Activated naive CD8-positive, alpha-beta T cell treated with anti-CD3 and anti-CD28 coated beads, Interleukin-2, amount 10 ng/mL, durations not matched to agents 7 days and 5 days (primary cell): ENCODE data around the gene COL23A1. TPM values are rescaled to one million over a fixed set of nuclear protein-coding genes. Genes with fewer than 3 reads are reported as not detected.
"Not testable (repeated sequence)": the region's sequence is repeated elsewhere in the genome, so short reads cannot be mapped to it uniquely, and the experiment has no call there.

Experiments
- ATAC-seq: fragments of 150-1000 bp; cut with Tn5 transposase; one replicate; pipeline ENCODE4 v1.10.0; 2021; ENCODE audit warnings: low read depth, moderate library complexity
- POLR2A ChIA-PET: fragments of 350-600 bp; sonication (Branson Sonifier 250); formaldehyde crosslinking; loops from one replicate; lab custom pipeline; 2021; ENCODE audit warnings: antibody characterized with exemption; lab: Charles Lee
- DNase-seq: peaks from one replicate; pipeline ENCODE4 v3.0.0; 2021
- H3K27ac Mint-ChIP-seq: one replicate; pipeline ENCODE4 v1.8.0; 2022; ENCODE audit warnings: mild to moderate bottlenecking, mixed read lengths
- H3K27me3 Mint-ChIP-seq: one replicate; pipeline ENCODE4 v1.8.0; 2022; ENCODE audit warnings: mild to moderate bottlenecking, moderate library complexity, mixed read lengths
- H3K36me3 Mint-ChIP-seq: one replicate; pipeline ENCODE4 v1.8.0; 2021; ENCODE audit warnings: mild to moderate bottlenecking, mixed read lengths
- H3K4me1 Mint-ChIP-seq: one replicate; pipeline ENCODE4 v1.8.0; 2021; ENCODE audit warnings: mixed read lengths
- H3K4me3 Mint-ChIP-seq: one replicate; pipeline ENCODE4 v1.8.0; 2022; ENCODE audit warnings: mild to moderate bottlenecking, moderate library complexity, mixed read lengths
- H3K9me3 Mint-ChIP-seq: one replicate; pipeline ENCODE4 v1.8.0; 2021; ENCODE audit warnings: mixed read lengths
- total RNA-seq, 2 experiments: library from RNA; stranded (reverse); gene quantifications; one replicate each; pipeline ENCODE4 v1.2.3, GENCODE V29; 2021

The COL23A1 gene
- total RNA-seq, 2 experiments from 2014 or later: 0.60 to 0.83 TPM

DNA sequence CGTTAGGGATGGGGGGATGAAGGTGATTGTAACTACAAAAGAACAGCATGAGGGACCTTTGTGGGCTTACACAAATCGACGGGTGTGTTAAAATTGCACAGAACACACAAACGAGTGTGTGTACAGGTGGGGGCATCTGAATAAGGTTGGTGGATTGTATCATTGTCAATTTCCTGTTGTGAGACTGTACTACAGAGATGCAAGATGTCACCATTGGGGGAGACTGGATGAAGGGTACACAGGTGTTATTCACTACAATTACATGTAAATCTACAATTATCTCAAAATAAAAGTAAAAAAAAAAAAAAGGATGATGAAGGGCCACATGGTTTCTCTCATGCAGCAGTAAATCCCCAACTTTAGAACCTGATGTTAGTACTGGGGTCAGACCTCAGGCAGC, 326.1 kb downstream of the COL23A1 start:
- no peak for ATAC-seq
- DNase-seq: no peak
- Mint-ChIP-seq H3K4me3 (no peak overlapping the region), H3K36me3 (peaks cover 1% of the 10 kb centered on the region), H3K27ac (no peak overlapping the region), H3K9me3 (peaks cover 3% of the 10 kb centered on the region), H3K27me3 (no peaks in the 10 kb centered on the region), H3K4me1 (peaks cover 18% of the 10 kb centered on the region)
- POLR2A ChIA-PET: no interaction called here

DNA sequence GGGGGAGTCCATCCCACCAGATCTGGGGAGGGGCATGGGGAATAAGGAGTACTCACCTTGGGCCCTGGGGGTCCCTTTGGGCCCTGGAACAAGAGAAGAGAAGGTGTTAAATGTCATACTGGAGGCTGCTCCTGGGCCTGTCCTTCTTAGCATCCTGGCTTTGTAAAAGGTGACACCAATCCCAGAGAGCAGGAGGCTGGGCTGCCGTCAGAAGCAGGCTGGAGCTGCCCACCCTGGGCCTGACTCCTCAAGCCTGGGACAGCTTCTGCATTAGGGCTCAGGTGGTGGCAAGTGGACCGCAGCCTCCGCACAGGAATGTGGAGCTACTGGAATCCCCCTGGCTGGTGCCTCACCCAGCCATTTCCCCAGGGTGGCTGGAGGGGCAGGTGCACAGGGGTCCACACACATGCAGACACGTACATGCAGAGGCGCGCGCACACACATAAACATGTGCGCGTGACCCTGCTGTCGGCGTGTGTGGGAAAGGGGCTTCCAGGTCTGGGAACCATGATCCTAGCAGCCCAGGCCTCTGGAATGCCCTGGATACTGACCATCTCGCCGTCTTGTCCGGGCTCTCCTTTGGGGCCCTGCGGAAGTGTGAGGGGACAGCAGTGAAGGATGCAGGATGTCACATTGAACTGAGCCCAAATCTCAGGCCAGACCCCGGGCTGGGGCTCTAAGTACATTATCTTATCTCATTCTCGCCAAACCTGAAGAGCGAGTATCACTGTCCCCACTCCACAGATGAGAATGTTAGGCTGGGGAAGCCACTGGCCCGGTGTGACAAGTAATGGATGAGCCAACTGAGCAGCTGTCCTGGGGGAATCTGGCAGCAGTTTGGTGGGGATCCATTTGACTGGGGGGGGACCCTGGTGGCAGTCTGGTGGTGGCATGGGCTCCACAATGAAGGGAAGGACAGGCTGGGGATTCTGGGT, 328.3 kb downstream of the COL23A1 start:
- Mint-ChIP-seq H3K4me3 (no peak overlapping the region), H3K9me3 (peaks cover 3% of the 10 kb centered on the region), H3K27me3 (no peaks in the 10 kb centered on the region), H3K27ac (peak overlapping the region; percentile 42), H3K36me3 (peaks cover 1% of the 10 kb centered on the region), H3K4me1 (peaks cover 18% of the 10 kb centered on the region)
- ATAC-seq (no peak), DNase-seq (no peak)
- POLR2A ChIA-PET: no interaction called here

DNA sequence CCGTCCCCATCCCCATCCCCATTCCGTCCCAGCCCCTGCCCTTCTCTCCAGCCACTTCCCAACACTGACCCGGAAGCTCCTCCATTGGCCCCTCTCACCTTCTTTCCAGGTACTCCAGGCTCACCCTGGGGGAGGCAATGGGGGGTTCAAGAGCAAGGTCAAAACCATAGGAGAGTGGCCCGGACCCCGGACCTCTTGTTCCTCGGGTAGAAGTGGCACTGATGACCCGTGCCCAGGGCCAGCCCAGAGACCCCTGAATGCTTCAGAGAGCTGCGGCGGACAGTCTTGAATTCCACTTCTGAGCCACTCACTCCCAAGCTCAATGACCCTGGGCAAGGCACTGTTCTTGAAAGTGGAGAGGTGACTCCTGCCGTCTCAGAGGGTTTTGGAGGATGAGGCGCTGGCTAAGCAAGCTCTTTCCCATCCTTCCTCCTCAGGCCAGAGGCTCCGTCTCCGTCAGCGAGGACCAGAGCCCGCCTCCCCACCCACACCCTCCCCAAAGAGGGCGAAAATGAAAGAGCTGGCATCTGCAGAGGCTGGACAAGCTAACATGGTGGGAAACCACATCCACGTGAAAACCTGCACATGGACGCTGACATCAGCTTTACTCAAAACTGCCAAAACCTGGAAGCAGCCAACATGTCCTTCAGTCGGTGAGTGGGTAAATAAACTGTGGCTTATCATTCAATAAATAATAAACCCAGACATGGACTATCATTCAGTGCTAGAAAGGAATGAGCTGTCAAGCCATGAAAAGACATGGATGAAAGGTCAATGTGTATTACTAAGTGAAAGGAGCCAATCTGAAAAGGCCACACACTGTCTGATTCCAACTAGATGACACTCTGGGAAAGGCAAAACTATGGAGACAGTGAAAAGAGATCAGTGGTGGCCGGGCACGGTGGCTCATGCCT, 330.3 kb downstream of the COL23A1 start:
- peaks cover 3% of the 10 kb centered on the region for H3K9me3 Mint-ChIP-seq
- H3K4me1 Mint-ChIP-seq: peaks cover 12% of the 10 kb centered on the region
- H3K27me3 Mint-ChIP-seq: no peaks in the 10 kb centered on the region
- H3K36me3 Mint-ChIP-seq: peaks cover 1% of the 10 kb centered on the region
- H3K27ac Mint-ChIP-seq: no peak overlapping the region
- ATAC-seq (no peak), DNase-seq (no peak)
- no peak overlapping the region for H3K4me3 Mint-ChIP-seq
- POLR2A ChIA-PET: interaction anchor here (0.9 to 1.2 kb wide), 2 partner anchors 11 to 18 kb away, joined by 3 to 4 read pairs; no protein-coding TSS in a partner anchor

DNA sequence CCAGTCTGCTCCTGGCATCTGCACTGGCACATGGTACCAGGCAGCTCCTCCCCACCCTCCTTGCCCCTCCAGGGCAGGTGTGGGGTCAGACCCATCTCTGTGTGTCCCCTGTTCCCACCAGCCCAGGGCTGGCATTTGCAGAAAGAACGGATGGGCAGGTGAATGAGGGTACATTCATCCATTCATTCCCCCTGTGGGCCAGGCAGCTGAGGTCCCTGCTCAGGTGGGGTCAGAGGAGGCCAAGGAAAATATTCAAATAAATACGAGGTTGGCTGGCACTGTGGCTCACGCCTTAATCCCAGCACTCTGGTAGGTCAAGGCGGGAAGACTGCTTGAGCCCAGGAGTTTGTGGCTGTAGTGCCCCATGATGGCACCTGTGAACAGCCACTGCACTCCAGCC, 332.5 kb downstream of the COL23A1 start:
- Mint-ChIP-seq H3K27me3 (no peaks in the 10 kb centered on the region), H3K9me3 (no peaks in the 10 kb centered on the region), H3K4me3 (no peak overlapping the region), H3K27ac (no peak overlapping the region), H3K4me1 (peaks cover 18% of the 10 kb centered on the region), H3K36me3 (peaks cover 1% of the 10 kb centered on the region)
- DNase-seq (no peak), ATAC-seq (no peak)
- POLR2A ChIA-PET: no interaction called here

DNA sequence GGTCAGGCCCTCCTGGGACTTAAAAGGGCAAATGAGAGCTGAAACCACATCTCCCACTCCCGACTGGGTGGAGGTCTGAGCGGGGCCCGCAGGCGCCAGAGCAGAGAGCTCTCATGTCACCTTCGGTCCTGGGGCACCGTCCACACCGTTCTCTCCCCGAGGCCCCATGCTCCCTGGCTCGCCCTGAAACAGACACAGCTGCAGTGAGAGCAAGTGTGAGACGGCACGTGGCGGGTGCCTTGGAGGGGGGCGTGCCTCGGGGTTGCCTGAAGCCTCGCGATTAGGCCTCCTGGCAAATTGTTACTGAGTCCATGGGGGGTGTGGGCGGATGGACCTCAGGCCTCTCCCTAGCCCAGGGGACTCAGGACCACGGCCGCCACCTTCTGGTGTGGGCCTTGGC, 333.4 kb downstream of the COL23A1 start:
- no peak for DNase-seq
- POLR2A ChIA-PET: no interaction called here

DNA sequence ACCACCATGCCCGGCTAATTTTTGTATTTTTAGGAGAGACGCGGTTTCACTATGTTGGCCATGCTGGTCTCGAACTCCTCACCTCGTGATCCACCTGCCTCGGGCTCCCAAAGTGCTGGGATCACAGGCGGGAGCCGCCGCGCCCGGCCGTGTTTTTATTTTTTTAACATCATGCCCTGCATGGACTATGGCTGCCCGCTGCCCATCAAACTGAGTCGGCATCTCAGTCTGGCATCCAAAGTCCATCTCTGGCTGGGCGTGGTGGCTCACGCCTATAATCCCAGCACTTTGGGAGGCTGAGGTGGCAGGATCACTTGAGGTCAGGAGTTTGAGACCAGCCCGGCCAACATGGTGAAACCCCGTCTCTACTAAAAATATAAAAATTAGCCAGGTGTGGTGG, 336.6 kb downstream of the COL23A1 start:
- H3K4me3 Mint-ChIP-seq, H3K27ac Mint-ChIP-seq: not testable (repeated sequence)
- peaks cover 31% of the 10 kb centered on the region for H3K4me1 Mint-ChIP-seq

More for the DNA sequence above, 333.4 kb downstream of the COL23A1 start:
- H3K27me3 Mint-ChIP-seq: no peaks in the 10 kb centered on the region
- H3K36me3 Mint-ChIP-seq: peaks cover 1% of the 10 kb centered on the region
- H3K9me3 Mint-ChIP-seq: no peaks in the 10 kb centered on the region
- no peak overlapping the region for H3K27ac Mint-ChIP-seq
- ATAC-seq: no peak
- peaks cover 19% of the 10 kb centered on the region for H3K4me1 Mint-ChIP-seq
- H3K4me3 Mint-ChIP-seq: no peak overlapping the region

DNA sequence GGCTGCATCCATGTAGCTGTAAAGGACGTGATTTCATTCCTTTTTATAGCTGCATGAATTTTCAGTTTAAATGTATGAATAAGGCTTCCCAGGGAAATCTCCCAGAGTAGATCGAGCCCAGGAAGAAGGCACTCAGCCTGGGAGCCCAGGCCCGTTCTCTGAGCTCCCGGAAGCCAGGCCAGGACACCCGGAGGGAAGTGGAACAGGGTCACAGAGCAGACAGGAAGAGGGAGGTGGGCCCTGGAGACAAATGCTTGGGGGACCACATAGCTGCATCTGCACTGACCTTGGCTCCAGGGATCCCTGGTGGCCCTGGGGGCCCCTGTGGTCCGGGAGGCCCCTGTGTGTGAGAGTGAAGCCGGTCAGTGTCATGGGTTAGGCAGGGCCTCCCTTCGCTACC, 337.9 kb downstream of the COL23A1 start:
- Mint-ChIP-seq H3K36me3 (no peaks in the 10 kb centered on the region), H3K27me3 (no peaks in the 10 kb centered on the region), H3K27ac (peak overlapping the region; percentile 34), H3K4me1 (peaks cover 41% of the 10 kb centered on the region), H3K4me3 (no peak overlapping the region), H3K9me3 (no peaks in the 10 kb centered on the region)
- POLR2A ChIA-PET: interaction anchor here (1.2 to 5.4 kb wide), 2 partner anchors 13 to 48 kb away, joined by 3 to 75 read pairs; partner anchors contain the start of gene HNRNPAB
- DNase-seq (no peak), ATAC-seq (no peak)

More for the DNA sequence above, 336.6 kb downstream of the COL23A1 start:
- DNase-seq, POLR2A ChIA-PET, H3K36me3 Mint-ChIP-seq, H3K27me3 Mint-ChIP-seq, H3K9me3 Mint-ChIP-seq, ATAC-seq: not testable (repeated sequence)

DNA sequence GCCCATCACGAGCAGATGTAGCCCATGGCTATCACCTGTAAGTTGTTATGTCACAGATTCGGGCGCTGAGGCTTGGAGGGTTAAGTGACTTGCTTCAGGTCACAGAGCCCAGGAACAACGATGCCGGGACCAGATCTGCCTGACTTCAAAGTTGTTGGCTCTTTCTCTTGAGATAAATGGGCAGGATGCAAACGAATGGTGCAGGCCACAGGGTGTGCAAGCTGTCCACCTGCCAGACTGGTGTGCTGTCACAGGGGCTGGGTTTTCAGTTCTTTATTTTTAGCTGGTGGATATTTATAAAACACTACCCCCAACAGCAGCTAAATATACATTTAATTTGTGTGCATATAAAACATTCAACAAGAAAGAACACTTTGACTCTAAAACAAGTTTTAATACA, 339.9 kb downstream of the COL23A1 start:
- Mint-ChIP-seq H3K9me3 (no peaks in the 10 kb centered on the region), H3K4me3 (peak overlapping the region; percentile 39), H3K27ac (peak overlapping the region; percentile 80), H3K27me3 (no peaks in the 10 kb centered on the region), H3K36me3 (no peaks in the 10 kb centered on the region), H3K4me1 (peaks cover 50% of the 10 kb centered on the region)
- ATAC-seq (no peak), DNase-seq (no peak)
- POLR2A ChIA-PET: interaction anchor here (0.5 to 5.4 kb wide), 6 partner anchors 11 to 1283 kb away, joined by 3 to 75 read pairs (median 4); partner anchors contain the start of gene HNRNPAB

DNA sequence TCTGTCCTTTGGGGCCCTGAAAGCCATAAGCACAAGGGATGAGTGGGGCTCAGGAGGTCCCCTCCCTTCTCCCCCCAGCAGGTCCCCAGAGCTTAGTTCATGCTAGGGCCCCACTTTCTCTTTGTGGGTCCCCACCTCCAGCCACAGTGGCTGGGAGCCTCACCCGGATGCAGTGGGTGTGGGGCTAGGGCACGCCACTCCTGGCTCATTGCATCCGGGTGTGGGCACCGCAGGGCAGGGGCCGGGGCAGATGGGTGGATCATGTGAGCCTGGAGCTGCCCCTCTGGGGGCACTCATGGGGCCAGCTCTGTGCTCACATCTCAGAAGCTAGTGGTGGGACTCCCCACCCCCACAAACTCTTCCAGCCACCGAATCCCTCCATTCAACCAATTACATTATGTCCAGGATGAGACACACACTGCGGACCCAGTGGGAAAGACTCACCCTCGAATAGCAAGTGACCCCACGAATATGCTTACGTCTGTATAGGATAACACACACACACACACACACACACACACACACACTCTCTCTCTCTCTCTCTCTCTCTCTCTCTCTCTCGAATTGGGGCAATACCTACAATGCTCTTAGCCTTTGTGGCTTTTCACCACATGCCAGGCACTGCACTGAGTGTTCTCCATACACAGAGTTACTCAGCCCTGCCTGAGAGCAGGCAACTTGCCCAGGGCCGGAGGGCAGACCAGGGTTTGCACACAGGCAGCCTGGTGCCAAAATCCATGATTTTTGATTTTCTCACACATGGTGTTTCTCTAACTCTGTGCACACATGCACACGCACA, 340.8 kb downstream of the COL23A1 start:
- peaks cover 46% of the 10 kb centered on the region for H3K4me1 Mint-ChIP-seq
- DNase-seq: peak; percentile 70
- H3K36me3 Mint-ChIP-seq: no peaks in the 10 kb centered on the region
- no peaks in the 10 kb centered on the region for H3K27me3 Mint-ChIP-seq
- H3K9me3 Mint-ChIP-seq: no peaks in the 10 kb centered on the region
- peak overlapping the region; percentile 43 for H3K4me3 Mint-ChIP-seq
- peak overlapping the region; percentile 80 for H3K27ac Mint-ChIP-seq
- POLR2A ChIA-PET: interaction anchor here (0.6 to 5.4 kb wide), 8 partner anchors 10 to 791 kb away, joined by 3 to 75 read pairs (median 4); partner anchors contain the start of gene HNRNPAB
- ATAC-seq: peak; percentile 82

DNA sequence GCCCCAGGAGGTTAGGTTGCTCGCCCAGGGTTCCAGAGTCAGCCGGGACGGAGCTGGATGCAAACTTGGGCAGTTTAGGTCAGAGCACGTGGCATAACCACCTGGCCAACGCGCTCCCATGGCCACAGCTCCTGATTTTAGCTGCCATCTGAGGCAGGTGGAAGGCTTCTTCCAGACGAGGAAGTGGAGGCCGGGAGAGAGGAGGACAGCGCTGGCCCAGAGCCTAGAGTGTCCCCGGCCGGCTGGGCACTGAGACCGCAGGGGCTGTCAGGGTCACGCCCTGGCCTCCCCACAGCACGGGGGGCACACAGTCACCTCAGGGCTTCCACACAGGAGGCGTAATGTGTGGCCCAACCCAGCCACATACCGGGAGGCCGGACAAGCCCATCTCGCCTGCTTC, 341.4 kb downstream of the COL23A1 start:
- no peaks in the 10 kb centered on the region for H3K9me3 Mint-ChIP-seq
- ATAC-seq (no peak), DNase-seq (no peak)
- H3K27me3 Mint-ChIP-seq: no peaks in the 10 kb centered on the region
- peaks cover 48% of the 10 kb centered on the region for H3K4me1 Mint-ChIP-seq
- peaks cover 2% of the 10 kb centered on the region for H3K36me3 Mint-ChIP-seq
- POLR2A ChIA-PET: interaction anchor here (0.6 to 5.4 kb wide), 4 partner anchors 10 to 44 kb away, joined by 3 to 75 read pairs (median 4); partner anchors contain the start of gene HNRNPAB
- peak overlapping the region; percentile 80 for H3K27ac Mint-ChIP-seq
- H3K4me3 Mint-ChIP-seq: peak overlapping the region; percentile 43

DNA sequence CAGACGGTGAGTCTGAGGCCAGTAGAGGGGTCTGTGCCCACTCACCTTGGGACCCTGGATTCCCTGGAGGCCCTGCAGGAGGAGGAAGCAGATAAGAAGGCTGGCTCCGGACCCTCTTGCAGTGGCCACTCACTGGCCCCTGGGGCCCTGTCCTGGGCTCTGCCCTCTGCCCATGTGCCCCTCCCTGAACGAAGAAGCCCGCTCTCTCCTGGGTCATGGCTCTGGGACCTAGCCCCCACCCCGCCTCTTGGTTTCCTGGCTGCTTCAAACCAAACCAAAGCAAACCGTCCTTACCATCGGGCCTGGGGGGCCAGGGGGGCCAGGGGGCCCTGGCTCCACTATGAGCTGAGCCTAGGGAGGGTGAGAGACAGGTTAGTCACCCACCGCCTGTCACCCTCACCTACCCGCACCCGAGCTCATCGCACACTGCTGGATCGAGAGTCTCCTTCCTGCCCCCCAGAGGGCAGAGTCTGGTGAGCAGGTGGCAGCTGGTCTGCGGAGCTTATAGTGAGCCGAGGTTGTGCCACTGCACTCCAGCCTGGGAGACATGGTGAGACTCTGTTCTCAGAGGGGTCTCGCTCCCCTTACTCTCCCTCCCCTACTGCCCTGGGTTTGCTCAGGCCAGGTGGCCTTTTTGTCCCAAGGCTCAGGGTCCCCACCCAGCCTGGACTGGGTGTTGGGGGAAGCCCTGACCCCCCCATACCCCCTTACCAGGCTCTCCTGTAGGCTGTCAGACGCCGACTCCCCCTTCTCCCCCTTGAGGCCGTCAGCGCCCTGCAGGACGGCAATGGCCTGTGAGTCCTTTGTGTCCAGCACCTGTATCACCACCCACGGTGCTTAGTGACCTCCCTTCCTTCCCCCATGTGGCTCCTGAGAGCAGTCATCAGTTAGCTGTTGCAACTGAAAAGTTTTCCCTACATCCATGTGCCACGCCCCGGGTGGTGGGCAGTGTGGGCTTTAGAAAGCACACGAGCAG, 342.4 kb downstream of the COL23A1 start:
- Mint-ChIP-seq H3K27me3 (no peaks in the 10 kb centered on the region), H3K4me1 (peaks cover 52% of the 10 kb centered on the region), H3K4me3 (peak overlapping the region; percentile 13), H3K9me3 (no peaks in the 10 kb centered on the region), H3K27ac (peak overlapping the region; percentile 80), H3K36me3 (peaks cover 2% of the 10 kb centered on the region)
- DNase-seq: no peak
- peak; percentile 53 for ATAC-seq
- POLR2A ChIA-PET: interaction anchor here (0.9 to 5.4 kb wide), 5 partner anchors 9 to 43 kb away, joined by 3 to 75 read pairs (median 4); partner anchors contain the start of genes HNRNPAB and PHYKPL
